ENCODE data around the gene ELP1. TPM values are rescaled to one million over a fixed set of nuclear protein-coding genes. Genes with fewer than 3 reads are reported as not detected.

Gene ELP1
- total and polyA plus RNA-seq, 2 donors (not counting 1 experiment from before 2014, with no cell fraction given): 18.7 to 41.9 TPM

DNA sequence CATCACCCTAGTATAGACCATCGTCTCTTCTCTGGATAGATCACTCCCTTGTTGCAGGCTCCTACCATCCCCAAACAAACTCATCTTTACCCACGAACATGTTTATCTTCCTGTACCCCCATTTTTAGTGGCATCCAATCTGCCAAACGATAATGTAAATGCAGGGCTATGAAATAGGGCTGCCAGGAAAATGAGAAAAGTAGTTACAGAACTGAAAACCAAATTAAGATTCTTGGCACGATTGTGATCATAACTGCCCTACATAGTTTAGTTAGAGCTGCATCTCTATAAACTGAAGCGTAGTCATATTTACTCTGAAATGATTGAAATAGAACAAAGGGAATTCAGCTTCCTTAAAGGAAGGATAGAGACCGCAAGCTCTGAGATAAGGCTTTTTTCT is 26.4 kb upstream of the ELP1 start:
- Histone ChIP-seq H3K4me1 (ENCODE audit: control insufficient read depth, extremely low read depth, insufficient read depth, low read length) (no peaks in the 10 kb centered on the region), H2AFZ (ENCODE audit: low read length) (no peak overlapping the region), H3K4me2 (ENCODE audit: extremely low read depth, insufficient read depth, low read length) (no peak overlapping the region), H3K79me2 (ENCODE audit: control insufficient read depth, insufficient read depth, low read length) (no peaks in the 10 kb centered on the region), H3K36me3 (ENCODE audit: control insufficient read depth, insufficient read depth, low read length) (no peaks in the 10 kb centered on the region), H4K20me1 (ENCODE audit: control insufficient read depth, extremely low read depth, insufficient read depth, low read length) (no peaks in the 10 kb centered on the region), H3K27ac (ENCODE audit: insufficient read depth, low read length) (no peak overlapping the region), H3K27me3 (ENCODE audit: control insufficient read depth, insufficient read depth, low read length) (no peaks in the 10 kb centered on the region), H3K9ac (ENCODE audit: insufficient read depth, low read length) (no peak overlapping the region), H3K4me3 (replicated peaks in 1 of 4; ENCODE audit: control extremely low read depth in 1 of 4, insufficient read depth in 1 of 4, low read depth in 3 of 4, low read length in 4 of 4) (no peak overlapping the region), H3K9me3 (ENCODE audit: control insufficient read depth, insufficient read depth, low read depth, low read length) (no peaks in the 10 kb centered on the region)
- no peak for DNase-seq (ENCODE audit: low read depth in 2 of 2)
- TF ChIP-seq, protein P1, sequence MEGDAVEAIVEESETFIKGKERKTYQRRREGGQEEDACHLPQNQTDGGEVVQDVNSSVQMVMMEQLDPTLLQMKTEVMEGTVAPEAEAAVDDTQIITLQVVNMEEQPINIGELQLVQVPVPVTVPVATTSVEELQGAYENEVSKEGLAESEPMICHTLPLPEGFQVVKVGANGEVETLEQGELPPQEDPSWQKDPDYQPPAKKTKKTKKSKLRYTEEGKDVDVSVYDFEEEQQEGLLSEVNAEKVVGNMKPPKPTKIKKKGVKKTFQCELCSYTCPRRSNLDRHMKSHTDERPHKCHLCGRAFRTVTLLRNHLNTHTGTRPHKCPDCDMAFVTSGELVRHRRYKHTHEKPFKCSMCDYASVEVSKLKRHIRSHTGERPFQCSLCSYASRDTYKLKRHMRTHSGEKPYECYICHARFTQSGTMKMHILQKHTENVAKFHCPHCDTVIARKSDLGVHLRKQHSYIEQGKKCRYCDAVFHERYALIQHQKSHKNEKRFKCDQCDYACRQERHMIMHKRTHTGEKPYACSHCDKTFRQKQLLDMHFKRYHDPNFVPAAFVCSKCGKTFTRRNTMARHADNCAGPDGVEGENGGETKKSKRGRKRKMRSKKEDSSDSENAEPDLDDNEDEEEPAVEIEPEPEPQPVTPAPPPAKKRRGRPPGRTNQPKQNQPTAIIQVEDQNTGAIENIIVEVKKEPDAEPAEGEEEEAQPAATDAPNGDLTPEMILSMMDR (conservative IDR thresholded peaks at IDR 0.05 in 1 of 2, IDR thresholded peaks at IDR 0.05 in 1 of 2; ENCODE audit: low read depth in 1 of 2, low read length in 2 of 2): no peak
- no peak for TF ChIP-seq EZH2 (IDR thresholded peaks at IDR 0.05; ENCODE audit: low read length, missing control alignments)

DNA sequence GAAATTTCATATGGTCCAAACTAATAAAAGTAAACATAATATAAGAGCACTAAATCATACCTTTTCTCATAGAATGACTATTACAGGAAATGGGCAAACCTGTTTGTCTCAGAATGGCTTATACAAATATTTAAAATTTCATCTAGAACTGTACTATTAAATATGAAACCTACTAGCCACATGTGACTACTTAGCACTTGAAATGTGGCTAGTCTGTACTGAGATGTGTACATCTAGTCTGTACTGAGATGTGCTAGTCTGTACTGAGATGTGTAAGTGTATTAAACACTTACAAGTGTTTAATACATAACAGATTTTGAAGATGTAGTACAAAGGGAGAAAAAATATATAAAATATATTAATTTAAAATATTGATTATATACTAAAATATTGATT is 22.7 kb upstream of the ELP1 start:
- TF ChIP-seq, protein P1 (conservative IDR thresholded peaks at IDR 0.05 in 1 of 2, IDR thresholded peaks at IDR 0.05 in 1 of 2; ENCODE audit: low read depth in 1 of 2, low read length in 2 of 2): no peak
- TF ChIP-seq EZH2 (IDR thresholded peaks at IDR 0.05; ENCODE audit: low read length, missing control alignments): no peak
- no peak for DNase-seq (ENCODE audit: low read depth in 2 of 2)
- Histone ChIP-seq H3K4me1 (ENCODE audit: control insufficient read depth, extremely low read depth, insufficient read depth, low read length) (no peaks in the 10 kb centered on the region), H3K27ac (ENCODE audit: insufficient read depth, low read length) (no peak overlapping the region), H3K36me3 (ENCODE audit: control insufficient read depth, insufficient read depth, low read length) (no peaks in the 10 kb centered on the region), H3K79me2 (ENCODE audit: control insufficient read depth, insufficient read depth, low read length) (no peaks in the 10 kb centered on the region), H3K9ac (ENCODE audit: insufficient read depth, low read length) (no peak overlapping the region), H4K20me1 (ENCODE audit: control insufficient read depth, extremely low read depth, insufficient read depth, low read length) (no peaks in the 10 kb centered on the region), H2AFZ (ENCODE audit: low read length) (no peak overlapping the region), H3K4me2 (ENCODE audit: extremely low read depth, insufficient read depth, low read length) (no peak overlapping the region), H3K4me3 (replicated peaks in 1 of 4; ENCODE audit: control extremely low read depth in 1 of 4, insufficient read depth in 1 of 4, low read depth in 3 of 4, low read length in 4 of 4) (no peak overlapping the region), H3K9me3 (ENCODE audit: control insufficient read depth, insufficient read depth, low read depth, low read length) (no peaks in the 10 kb centered on the region), H3K27me3 (ENCODE audit: control insufficient read depth, insufficient read depth, low read length) (no peaks in the 10 kb centered on the region)

DNA sequence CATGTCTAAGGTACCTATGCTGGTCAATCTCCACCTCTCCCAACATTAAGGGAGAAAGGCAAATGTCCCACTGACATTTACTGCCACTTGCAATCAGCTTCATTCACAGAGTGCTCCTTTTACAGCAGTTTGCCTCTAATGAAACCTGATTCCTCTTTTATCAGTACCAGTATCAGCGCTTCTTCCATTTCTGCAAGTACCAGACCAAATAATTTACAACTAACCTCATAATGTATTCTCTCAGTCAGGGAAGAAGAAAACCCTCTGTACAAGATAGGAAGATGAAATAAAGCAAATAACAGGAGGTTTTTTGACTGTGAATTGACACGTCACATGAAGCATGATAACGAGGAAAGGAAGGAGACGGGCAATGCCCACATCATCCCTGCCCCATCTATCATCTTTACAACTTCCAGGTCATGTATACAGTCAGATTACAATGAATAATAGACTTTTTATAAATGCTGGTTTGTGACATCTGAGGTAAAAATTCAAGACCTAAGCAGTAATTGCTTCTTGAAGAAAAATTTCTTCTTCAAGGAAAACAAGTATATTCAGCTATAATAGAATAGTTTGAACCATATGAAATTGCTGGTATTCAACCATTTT is 22.2 kb upstream of the ELP1 start:
- Histone ChIP-seq H3K4me1 (ENCODE audit: control insufficient read depth, extremely low read depth, insufficient read depth, low read length) (no peaks in the 10 kb centered on the region), H4K20me1 (ENCODE audit: control insufficient read depth, extremely low read depth, insufficient read depth, low read length) (no peaks in the 10 kb centered on the region), H3K9ac (ENCODE audit: insufficient read depth, low read length) (no peak overlapping the region), H3K4me2 (ENCODE audit: extremely low read depth, insufficient read depth, low read length) (no peak overlapping the region), H3K27ac (ENCODE audit: insufficient read depth, low read length) (no peak overlapping the region), H2AFZ (ENCODE audit: low read length) (no peak overlapping the region), H3K4me3 (replicated peaks in 1 of 4; ENCODE audit: control extremely low read depth in 1 of 4, insufficient read depth in 1 of 4, low read depth in 3 of 4, low read length in 4 of 4) (no peak overlapping the region), H3K36me3 (ENCODE audit: control insufficient read depth, insufficient read depth, low read length) (no peaks in the 10 kb centered on the region), H3K9me3 (ENCODE audit: control insufficient read depth, insufficient read depth, low read depth, low read length) (no peaks in the 10 kb centered on the region), H3K79me2 (ENCODE audit: control insufficient read depth, insufficient read depth, low read length) (no peaks in the 10 kb centered on the region), H3K27me3 (ENCODE audit: control insufficient read depth, insufficient read depth, low read length) (no peaks in the 10 kb centered on the region)
- no peak for DNase-seq (ENCODE audit: low read depth in 2 of 2)
- TF ChIP-seq, protein P1 (conservative IDR thresholded peaks at IDR 0.05 in 1 of 2, IDR thresholded peaks at IDR 0.05 in 1 of 2; ENCODE audit: low read depth in 1 of 2, low read length in 2 of 2): no peak
- TF ChIP-seq EZH2 (IDR thresholded peaks at IDR 0.05; ENCODE audit: low read length, missing control alignments): no peak

Measured in fibroblast of lung (primary cell).